NB4 (cell line): ENCODE data around the gene SNRNP200.

Experiments used
- DNase-seq: peaks from one replicate; pipeline ENCODE4 v3.0.0; 2010; ENCODE audit warnings: low read depth
- H3K4me3 ChIP-seq: one replicate; pipeline ENCODE4 v1.5.1; 2011; ENCODE audit warnings: mild to moderate bottlenecking, low read depth, low read length, moderate library complexity
- MYC ChIP-seq: IDR thresholded peaks from 2 replicates; pipeline ENCODE4 v1.6.1; 2011; ENCODE audit warnings: low read depth, low read length
- POLR2A ChIP-seq: IDR thresholded peaks from 2 replicates; pipeline ENCODE4 v1.6.1; 2011; ENCODE audit warnings: mild to moderate bottlenecking; ENCODE audit not compliant: insufficient read length; ENCODE audit errors: extremely low read depth
- TF ChIP-seq, protein P1 (sequence below): IDR thresholded peaks from 2 replicates; pipeline ENCODE4 v1.6.1; 2011; ENCODE audit warnings: low read depth, low read length
- TF ChIP-seq, protein P2 (sequence below): IDR thresholded peaks from one replicate; pipeline ENCODE4 v1.5.1; 2012; ENCODE audit warnings: low read depth, low read length

The SNRNP200 gene

DNA sequence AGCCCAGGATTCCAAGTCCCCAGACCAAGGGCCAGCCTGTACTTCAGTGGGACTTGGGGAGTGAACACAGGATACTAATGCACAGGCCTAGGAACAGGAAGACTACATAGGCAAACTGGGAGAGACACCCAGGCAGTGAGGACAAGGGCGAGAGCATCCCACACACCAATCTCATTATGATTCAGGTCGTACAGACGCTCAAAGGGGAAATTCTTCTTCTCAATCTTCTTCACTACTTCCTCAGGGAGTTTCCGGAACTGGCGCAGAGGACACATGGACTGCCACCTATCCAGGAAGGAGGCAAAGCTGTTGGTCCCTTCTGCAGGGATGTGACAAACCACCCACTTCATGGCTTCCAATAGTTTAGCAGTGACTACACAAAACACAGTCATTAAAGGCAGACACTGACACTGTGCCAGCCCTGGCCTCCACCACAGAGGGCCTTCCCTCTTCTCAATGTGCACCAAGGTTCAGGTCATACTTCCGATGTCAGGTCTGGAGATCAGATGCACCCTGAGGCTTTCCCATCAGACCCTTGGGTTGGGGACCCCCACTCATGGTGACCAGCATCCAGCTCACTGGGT, 18.0 kb downstream of the SNRNP200 start:
- no peak overlapping the region for H3K4me3 ChIP-seq
- no peak for DNase-seq
- TF ChIP-seq, protein P1, sequence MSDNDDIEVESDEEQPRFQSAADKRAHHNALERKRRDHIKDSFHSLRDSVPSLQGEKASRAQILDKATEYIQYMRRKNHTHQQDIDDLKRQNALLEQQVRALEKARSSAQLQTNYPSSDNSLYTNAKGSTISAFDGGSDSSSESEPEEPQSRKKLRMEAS = no peak
- TF ChIP-seq POLR2A (no peak), MYC (no peak)
- TF ChIP-seq, protein P2, sequence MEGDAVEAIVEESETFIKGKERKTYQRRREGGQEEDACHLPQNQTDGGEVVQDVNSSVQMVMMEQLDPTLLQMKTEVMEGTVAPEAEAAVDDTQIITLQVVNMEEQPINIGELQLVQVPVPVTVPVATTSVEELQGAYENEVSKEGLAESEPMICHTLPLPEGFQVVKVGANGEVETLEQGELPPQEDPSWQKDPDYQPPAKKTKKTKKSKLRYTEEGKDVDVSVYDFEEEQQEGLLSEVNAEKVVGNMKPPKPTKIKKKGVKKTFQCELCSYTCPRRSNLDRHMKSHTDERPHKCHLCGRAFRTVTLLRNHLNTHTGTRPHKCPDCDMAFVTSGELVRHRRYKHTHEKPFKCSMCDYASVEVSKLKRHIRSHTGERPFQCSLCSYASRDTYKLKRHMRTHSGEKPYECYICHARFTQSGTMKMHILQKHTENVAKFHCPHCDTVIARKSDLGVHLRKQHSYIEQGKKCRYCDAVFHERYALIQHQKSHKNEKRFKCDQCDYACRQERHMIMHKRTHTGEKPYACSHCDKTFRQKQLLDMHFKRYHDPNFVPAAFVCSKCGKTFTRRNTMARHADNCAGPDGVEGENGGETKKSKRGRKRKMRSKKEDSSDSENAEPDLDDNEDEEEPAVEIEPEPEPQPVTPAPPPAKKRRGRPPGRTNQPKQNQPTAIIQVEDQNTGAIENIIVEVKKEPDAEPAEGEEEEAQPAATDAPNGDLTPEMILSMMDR = no peak

DNA sequence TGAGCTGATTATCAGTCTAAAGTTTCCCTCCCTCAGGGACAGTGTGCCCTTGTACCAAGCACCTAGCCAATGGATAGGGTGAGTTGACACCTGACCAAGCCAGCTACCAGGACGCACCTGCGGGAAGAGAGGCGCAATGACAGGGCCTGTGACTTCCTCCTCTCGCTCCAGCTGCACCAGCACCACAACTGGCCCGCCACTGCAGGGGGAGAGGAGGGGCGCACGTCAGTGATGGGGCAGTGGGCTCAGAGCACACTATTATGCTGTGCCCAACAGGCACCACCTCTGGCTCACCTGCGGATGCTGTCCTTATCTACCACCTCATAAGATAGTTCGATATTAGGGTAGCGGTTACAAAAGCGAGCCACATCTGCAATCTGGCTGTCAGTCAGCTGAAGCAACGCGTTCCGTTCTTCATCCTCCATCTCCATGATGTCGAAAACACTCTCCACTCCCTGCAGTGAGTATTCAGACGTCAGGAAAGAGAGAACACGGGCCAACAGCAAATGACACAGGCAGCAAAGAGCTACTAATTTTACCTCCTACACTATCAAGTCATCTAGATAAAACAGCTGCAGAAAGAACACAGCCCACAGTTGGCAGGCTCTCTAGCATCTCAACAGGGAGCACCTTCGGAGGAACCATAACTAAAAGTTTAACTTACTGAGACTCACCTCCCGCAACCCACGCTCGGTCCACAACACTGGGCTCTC, 28.4 kb downstream of the SNRNP200 start:
- no peak overlapping the region for H3K4me3 ChIP-seq
- DNase-seq = no peak
- TF ChIP-seq MYC = no peak
- TF ChIP-seq, protein P2 = no peak
- TF ChIP-seq, protein P1 = no peak
- no peak for TF ChIP-seq POLR2A

DNA sequence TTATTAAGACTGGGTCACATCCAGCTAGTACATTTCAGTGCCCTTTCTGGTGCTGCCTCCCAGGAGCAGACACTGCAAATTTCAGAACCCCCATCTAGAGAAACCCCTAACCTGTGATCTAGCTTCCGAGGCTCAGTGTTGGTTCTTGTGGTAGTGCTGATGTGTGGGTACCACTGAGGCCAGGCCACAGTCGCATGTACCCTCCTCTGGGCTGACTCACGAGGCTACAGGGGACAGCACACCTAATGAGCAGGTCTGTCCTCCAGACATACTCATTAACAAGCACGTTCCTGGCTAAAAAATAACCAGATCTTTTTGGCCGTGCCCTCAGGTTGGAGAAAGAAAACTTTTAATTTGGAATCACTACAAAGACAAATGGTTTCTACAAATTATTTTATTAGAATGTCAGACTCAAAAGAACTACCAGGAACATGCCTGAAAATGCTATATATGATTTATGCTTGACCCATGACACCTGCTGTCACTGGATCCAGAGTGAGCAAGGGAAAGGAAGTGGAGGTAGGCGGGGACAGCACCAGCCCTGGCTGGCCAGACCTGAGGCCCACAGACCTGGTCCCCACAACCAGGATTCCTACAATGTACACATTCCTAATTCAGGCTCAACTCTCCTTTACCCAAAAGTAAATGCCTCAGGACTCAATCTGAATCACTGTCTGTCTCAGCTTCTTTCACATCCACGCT, 30.8 kb downstream of the SNRNP200 start:
- no peak for DNase-seq
- TF ChIP-seq, protein P2 = no peak
- TF ChIP-seq, protein P1 = no peak
- no peak for TF ChIP-seq MYC
- TF ChIP-seq POLR2A = no peak
- H3K4me3 ChIP-seq = no peak overlapping the region

DNA sequence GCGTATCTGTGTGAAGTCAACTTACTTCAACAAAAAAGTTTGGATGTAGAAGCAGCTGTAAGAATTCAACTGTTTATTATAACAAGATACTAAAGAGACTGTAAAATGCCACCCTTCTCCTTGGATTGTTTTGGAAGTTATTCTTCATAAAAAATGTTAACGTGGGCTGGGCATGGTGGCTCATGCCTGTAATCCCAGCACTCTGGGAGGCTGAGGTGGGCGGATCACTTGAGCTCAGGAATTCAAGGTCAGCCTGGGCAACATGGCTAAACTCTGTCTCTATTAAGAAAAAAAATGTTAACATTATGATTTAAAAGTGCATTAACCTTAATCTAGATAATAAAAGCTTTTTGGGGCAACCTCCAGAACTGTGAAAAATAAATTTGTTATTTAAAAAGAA, 31.6 kb downstream of the SNRNP200 start:
- TF ChIP-seq, protein P2 = no peak
- TF ChIP-seq MYC (no peak), POLR2A (no peak)
- TF ChIP-seq, protein P1 = no peak
- H3K4me3 ChIP-seq = no peak overlapping the region
- DNase-seq = no peak

DNA sequence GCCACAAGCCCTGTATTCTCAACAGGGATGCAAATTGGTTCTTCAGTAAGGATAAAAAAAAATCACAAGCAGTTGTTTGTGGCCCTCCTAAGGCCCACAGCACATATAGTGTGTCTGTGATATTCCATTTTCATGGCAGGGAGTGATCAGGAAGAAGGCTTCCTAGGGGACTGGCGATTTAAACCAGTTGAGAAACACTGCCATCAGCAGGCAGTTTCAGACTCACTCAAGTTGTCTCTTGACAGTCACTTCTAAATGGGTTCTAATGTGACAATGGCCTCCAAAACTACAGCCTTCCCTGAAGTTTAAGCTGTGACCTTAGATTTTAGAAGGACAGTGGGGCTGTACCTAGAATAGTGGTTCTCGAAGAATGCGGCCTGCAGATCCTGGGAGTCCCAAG, 33.4 kb downstream of the SNRNP200 start:
- H3K4me3 ChIP-seq = no peak overlapping the region
- peak; percentile 31 for DNase-seq
- no peak for TF ChIP-seq POLR2A
- TF ChIP-seq MYC = no peak
- TF ChIP-seq, protein P1 = no peak
- TF ChIP-seq, protein P2 = no peak
